ENCODE data around the gene LIPE. TPM values are rescaled to one million over a fixed set of nuclear protein-coding genes. Genes with fewer than 3 reads are reported as not detected.

Gene LIPE
- total RNA-seq, 1 donor from 2014 or later, result 26.9 TPM

- intact Hi-C loops (cut with micrococcal nuclease), result loop anchor here (1.0 kb wide), 3 partner anchors 10 to 46 kb away; no protein-coding TSS in a partner anchor
These were observed 40.0 kb downstream of the LIPE start for GRCh38 chr19:42386974-42387707.

- intact Hi-C loops (cut with micrococcal nuclease), result loop anchor here (2.0 kb wide), 1 partner anchor 63 kb away; no protein-coding TSS in a partner anchor
These were observed 47.0 kb downstream of the LIPE start for GRCh38 chr19:42380155-42380554.

GRCh38 chr19:42378225-42379215, 48.7 kb downstream of the LIPE start:
- intact Hi-C loops (cut with micrococcal nuclease), result no loop called here

GRCh38 chr19:42376177-42376555, 51.0 kb downstream of the LIPE start:
- intact Hi-C loops (cut with micrococcal nuclease), result no loop called here

GRCh38 chr19:42375415-42376176, 51.6 kb downstream of the LIPE start:
- intact Hi-C loops (cut with micrococcal nuclease), result no loop called here

- intact Hi-C loops (cut with micrococcal nuclease), result no loop called here
These were observed 52.3 kb downstream of the LIPE start for GRCh38 chr19:42374826-42375376.

GRCh38 chr19:42370626-42371175, 56.5 kb downstream of the LIPE start:
- intact Hi-C loops (cut with micrococcal nuclease), result no loop called here

- intact Hi-C loops (cut with micrococcal nuclease), result no loop called here
These were observed 57.1 kb downstream of the LIPE start for GRCh38 chr19:42370068-42370520.

- intact Hi-C loops (cut with micrococcal nuclease), result no loop called here
These were observed 57.6 kb downstream of the LIPE start for GRCh38 chr19:42369433-42370067.

GRCh38 chr19:42368765-42369164, 58.4 kb downstream of the LIPE start:
- intact Hi-C loops (cut with micrococcal nuclease), result no loop called here

GRCh38 chr19:42368360-42368759, 58.8 kb downstream of the LIPE start:
- intact Hi-C loops (cut with micrococcal nuclease), result no loop called here

- intact Hi-C loops (cut with micrococcal nuclease), result no loop called here
These were observed 59.3 kb downstream of the LIPE start for GRCh38 chr19:42367929-42368328.

- intact Hi-C loops (cut with micrococcal nuclease), result no loop called here
These were observed 60.5 kb downstream of the LIPE start for GRCh38 chr19:42366673-42367072.

GRCh38 chr19:42363614-42364346, 63.4 kb downstream of the LIPE start:
- intact Hi-C loops (cut with micrococcal nuclease), result no loop called here

GRCh38 chr19:42362891-42363440, 64.2 kb downstream of the LIPE start:
- intact Hi-C loops (cut with micrococcal nuclease), result no loop called here

- intact Hi-C loops (cut with micrococcal nuclease), result no loop called here
These were observed 64.8 kb downstream of the LIPE start for GRCh38 chr19:42362342-42362741.

GRCh38 chr19:42361545-42361910, 65.7 kb downstream of the LIPE start:
- intact Hi-C loops (cut with micrococcal nuclease), result no loop called here

- intact Hi-C loops (cut with micrococcal nuclease), result no loop called here
These were observed 66.2 kb downstream of the LIPE start for GRCh38 chr19:42360787-42361544.

GRCh38 chr19:42357290-42357689, 69.9 kb downstream of the LIPE start:
- intact Hi-C loops (cut with micrococcal nuclease), result no loop called here

Measured in T-helper 1 cell treated with Interleukin-12 subunit alpha and Interleukin-12 subunit beta and Interleukin-4 antibody, amounts not matched to agents 30 ng/mL and 1 ng/mL, for 36 hours (primary cell).